GM12891 (cell line): ENCODE results near the gene ISYNA1.

Experiments
- POLR2A ChIP-seq: IDR thresholded peaks from 2 replicates; pipeline ENCODE4 v1.6.1; 2011; ENCODE audit warnings: low read depth, low read length, control low read depth
- POLR2AphosphoS5 ChIP-seq: IDR thresholded peaks from 2 replicates; pipeline ENCODE4 v1.6.1; 2011; ENCODE audit warnings: low read depth, low read length, control low read depth
- SPI1 ChIP-seq: IDR thresholded peaks from 2 replicates; pipeline ENCODE4 v1.6.1; 2011; ENCODE audit warnings: low read depth, low read length, control low read depth
- TAF1 ChIP-seq: IDR thresholded peaks from 2 replicates; pipeline ENCODE4 v1.6.1; 2011; ENCODE audit warnings: low read depth, low read length, control low read depth

DNA sequence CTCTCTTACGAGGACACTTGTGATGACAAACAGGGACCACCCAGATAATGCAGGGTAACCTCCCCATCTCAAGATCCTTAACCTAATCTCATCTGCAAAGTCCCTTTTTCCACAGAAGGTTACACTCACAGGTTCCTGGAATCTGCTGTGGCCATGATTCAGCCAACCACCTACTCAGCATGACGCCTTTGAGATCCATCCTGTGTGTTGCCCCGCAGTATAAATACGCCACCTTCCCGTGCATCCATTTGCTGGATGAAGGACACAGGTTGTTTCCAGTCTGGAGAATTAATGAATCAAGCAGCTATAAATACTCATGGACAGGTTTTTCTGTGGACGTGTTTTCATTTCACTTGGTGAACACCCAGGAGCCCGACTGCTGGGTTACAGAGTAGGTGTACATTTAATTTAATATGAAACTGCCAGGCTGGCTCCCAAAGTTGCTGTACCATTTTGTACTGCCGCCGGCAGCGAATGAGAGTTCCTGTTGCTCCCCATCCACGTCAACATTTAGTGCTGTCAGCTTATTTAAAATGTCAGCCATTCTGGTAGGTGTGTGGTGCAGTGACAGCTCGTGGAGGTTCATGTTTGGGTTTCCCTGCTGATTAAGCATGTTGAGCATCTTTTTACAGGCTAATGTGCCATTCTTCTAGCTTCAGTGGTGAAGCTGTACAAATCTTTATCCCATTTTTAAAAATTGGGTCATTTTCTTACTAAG lies 43.7 kb upstream of the ISYNA1 start:
- no peak for TF ChIP-seq POLR2A
- TF ChIP-seq TAF1, result no peak
- TF ChIP-seq POLR2AphosphoS5, result no peak
- no peak for TF ChIP-seq SPI1
